ENCODE results near the gene NUP93.
A peak's percentile ranks its signal among the peaks of the same experiment; 100 is the strongest.

The NUP93 gene

DNA sequence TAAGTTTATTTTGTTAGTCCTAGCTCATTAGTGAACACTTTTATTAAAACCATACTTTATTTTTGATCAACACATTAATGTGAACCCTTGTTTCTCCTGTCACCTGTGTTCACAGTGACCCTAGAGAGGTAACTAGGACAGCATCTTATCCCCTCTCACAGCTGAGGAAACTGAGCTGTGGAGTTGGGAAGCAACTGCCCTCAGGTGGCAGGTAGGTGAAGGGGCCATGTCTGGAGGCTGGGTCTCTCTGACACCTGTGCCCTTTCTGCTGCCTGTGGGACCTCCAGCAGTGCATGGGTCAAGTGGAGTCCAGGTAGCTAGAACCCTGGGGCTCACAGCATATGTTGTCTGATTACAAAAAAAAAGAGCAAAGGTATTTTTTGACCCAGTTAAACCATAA is 112.2 kb downstream of the NUP93 start:
- no peak for DNase-seq (ENCODE audit: low read depth, low spot score)
- no peak overlapping the region for H3K4me3 ChIP-seq (ENCODE audit: low read depth, low read length)
- in situ Hi-C loops (cut with HindIII; ENCODE audit: low sequenced_read_pairs) = no loop called here
- TF ChIP-seq, protein P1, sequence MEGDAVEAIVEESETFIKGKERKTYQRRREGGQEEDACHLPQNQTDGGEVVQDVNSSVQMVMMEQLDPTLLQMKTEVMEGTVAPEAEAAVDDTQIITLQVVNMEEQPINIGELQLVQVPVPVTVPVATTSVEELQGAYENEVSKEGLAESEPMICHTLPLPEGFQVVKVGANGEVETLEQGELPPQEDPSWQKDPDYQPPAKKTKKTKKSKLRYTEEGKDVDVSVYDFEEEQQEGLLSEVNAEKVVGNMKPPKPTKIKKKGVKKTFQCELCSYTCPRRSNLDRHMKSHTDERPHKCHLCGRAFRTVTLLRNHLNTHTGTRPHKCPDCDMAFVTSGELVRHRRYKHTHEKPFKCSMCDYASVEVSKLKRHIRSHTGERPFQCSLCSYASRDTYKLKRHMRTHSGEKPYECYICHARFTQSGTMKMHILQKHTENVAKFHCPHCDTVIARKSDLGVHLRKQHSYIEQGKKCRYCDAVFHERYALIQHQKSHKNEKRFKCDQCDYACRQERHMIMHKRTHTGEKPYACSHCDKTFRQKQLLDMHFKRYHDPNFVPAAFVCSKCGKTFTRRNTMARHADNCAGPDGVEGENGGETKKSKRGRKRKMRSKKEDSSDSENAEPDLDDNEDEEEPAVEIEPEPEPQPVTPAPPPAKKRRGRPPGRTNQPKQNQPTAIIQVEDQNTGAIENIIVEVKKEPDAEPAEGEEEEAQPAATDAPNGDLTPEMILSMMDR (IDR thresholded peaks at IDR 0.05; ENCODE audit: low read depth, low read length) = no peak

DNA sequence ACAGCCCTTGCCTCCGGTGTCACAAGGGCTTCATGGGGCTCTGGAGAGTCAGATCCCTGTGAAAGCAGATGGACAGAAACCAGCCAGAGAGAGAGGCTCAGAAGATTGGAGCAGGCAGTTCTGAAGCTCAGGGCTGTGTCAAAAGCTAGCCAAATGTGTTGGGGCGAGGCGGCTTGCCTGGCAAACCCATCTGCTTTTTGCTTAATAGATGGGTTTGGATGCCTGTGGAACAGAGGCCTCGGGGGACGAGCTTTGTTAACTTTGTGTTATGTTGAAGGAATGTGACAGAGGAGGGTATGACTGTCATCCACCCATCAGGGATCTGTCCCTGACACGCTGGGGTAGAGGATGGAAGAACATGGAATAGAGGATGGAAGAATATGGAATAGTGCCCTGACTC is 114.1 kb downstream of the NUP93 start:
- in situ Hi-C loops (cut with HindIII; ENCODE audit: low sequenced_read_pairs) = no loop called here
- TF ChIP-seq, protein P1 (IDR thresholded peaks at IDR 0.05; ENCODE audit: low read depth, low read length) = no peak
- H3K4me3 ChIP-seq (ENCODE audit: low read depth, low read length) = no peak overlapping the region
- no peak for DNase-seq (ENCODE audit: low read depth, low spot score)

DNA sequence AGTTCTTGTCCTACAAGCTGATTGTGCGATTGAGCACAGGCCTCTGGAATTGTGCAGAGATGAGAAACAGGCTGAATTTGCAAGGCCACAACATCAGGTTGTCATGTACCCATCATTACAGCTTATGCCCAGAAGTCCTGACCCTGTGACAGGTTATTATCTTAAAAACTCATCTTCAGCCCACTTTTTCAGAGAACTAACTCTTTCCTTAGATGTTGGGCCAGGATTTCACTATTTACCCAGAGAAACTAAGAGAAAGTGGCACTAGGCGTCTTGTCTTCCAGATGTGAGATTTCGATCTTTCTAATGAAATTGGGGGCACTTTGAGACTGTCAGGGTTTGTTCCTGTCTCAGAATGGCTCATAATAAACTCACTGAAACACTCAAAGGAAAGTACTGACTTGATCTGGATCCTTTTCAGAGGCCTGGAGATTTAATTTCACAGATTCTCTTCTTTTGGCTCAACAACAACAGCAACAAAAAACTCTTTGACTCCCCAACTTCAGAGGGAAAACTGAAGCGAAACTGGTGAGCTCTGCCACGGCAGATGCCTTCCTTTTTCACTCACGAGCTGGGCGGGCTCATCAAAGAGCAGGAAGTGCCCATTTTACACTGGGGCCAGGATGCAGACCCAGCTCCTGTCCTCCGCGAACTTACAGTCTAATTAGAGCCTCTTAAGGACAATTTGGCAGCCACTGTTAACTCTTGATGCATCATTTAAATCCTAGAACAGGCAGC is 117.4 kb downstream of the NUP93 start:
- in situ Hi-C loops (cut with HindIII; ENCODE audit: low sequenced_read_pairs) = no loop called here
- TF ChIP-seq, protein P1 (IDR thresholded peaks at IDR 0.05; ENCODE audit: low read depth, low read length) = no peak
- no peak overlapping the region for H3K4me3 ChIP-seq (ENCODE audit: low read depth, low read length)
- DNase-seq (ENCODE audit: low read depth, low spot score) = no peak

DNA sequence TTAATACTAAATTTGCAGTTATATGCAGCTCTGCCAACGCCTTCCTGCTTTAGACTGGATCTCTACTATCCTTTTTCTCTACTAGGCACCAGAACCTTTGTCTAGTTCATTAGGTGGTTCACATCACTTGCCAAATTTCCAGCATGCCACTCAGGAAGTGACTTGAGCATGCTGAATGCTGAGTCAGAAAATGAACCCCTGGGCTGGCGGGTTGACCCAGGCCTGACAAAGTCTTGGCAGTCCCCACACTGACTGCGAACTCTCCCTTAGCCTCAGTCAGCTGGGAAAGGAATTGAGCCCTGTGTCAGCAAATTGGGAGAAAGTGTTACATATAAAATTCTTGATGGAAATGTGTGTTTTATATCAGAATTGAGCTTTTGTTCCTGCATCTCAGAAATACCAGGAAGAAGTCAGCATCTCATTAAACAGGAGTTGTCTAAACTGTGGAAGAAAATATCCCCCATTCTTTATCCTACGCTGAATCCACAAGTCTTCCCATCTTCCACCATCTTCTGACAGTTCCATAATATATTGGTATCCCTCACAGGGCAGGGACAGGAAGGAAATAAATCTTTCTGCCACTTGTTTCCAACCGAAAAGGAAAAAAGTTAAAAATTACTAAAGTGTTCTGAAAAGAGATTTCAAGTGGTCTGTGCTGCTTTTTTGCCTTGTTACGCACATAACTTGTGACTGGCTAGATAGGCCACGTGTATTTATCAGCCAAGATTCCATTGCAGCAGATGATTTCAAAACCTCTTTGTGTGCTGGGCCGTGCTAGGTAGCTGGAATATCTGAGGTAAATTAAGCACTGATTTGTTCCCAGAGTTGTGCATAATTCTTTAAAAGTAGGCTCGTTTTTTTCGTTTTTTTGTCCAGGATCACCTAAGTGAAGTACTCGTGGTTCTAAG is 118.4 kb downstream of the NUP93 start:
- H3K4me3 ChIP-seq (ENCODE audit: low read depth, low read length) = no peak overlapping the region
- DNase-seq (ENCODE audit: low read depth, low spot score) = peak; percentile 76
- TF ChIP-seq, protein P1 (IDR thresholded peaks at IDR 0.05; ENCODE audit: low read depth, low read length) = no peak
- in situ Hi-C loops (cut with HindIII; ENCODE audit: low sequenced_read_pairs) = no loop called here

DNA sequence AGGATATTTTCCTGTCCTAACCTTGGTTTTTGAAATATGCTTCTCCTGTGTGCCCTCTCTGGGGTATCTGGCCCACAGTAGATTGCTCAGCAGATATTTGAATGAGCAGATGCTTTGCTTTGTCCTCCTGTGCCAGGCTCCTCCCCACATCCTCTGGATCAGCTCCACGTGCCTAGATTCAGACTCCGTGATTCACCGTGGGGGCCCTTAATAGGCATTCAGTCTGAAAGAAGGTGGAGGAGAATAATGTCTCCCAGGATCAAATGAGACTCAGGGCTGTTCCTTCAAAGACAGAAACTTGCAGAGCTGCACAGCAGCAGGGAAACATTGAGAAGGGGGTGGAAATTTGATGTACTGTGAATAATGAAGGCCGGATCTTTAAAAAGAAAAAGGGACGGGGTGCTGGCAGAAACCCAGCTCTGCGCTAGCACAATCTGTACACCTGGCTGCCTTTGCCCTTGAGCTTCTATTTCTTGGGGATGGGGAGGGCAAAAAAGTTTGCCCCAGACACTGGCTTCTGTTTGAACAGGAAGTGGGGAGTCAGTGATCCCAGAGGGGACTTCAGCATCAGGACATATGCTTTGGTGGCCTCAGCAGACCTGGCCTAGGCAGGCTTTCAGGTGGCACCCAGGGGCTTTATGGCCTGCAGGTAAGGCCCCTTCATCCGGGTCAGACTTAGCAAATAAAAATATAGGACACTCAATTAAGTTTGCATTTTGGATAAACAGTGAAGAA is 119.2 kb downstream of the NUP93 start:
- DNase-seq (ENCODE audit: low read depth, low spot score) = peak; percentile 85
- TF ChIP-seq, protein P1 (IDR thresholded peaks at IDR 0.05; ENCODE audit: low read depth, low read length) = no peak
- in situ Hi-C loops (cut with HindIII; ENCODE audit: low sequenced_read_pairs) = no loop called here

More for the DNA sequence above, 119.2 kb downstream of the NUP93 start:
- no peak overlapping the region for H3K4me3 ChIP-seq (ENCODE audit: low read depth, low read length)

Data from astrocyte of the spinal cord (primary cell).